GM19351 (cell line): ENCODE measurements around the gene VRK2.
"Not testable (repeated sequence)": the region's sequence is repeated elsewhere in the genome, so short reads cannot be mapped to it uniquely, and the experiment has no call there.

Source experiments
- ATAC-seq: cut with Tn5 transposase; IDR thresholded peaks from one replicate; pipeline ENCODE4 v1.9.1; 2021; ENCODE audit warnings: mild to moderate bottlenecking, moderate library complexity; ENCODE audit not compliant: unreplicated experiment

VRK2 gene

GRCh38 chr2:58156780-58157179 is 110.2 kb downstream of the VRK2 start:
- no peak for ATAC-seq

- no peak for ATAC-seq
Measured at GRCh38 chr2:58157754-58158153, 111.1 kb downstream of the VRK2 start.

GRCh38 chr2:58158481-58158880 is 111.9 kb downstream of the VRK2 start:
- no peak for ATAC-seq

GRCh38 chr2:58163913-58164312 is 117.3 kb downstream of the VRK2 start:
- no peak for ATAC-seq

GRCh38 chr2:58168130-58168529 is 121.5 kb downstream of the VRK2 start:
- ATAC-seq: not testable (repeated sequence)

GRCh38 chr2:58169845-58170244 is 123.2 kb downstream of the VRK2 start:
- ATAC-seq: not testable (repeated sequence)

GRCh38 chr2:58170334-58170933 is 123.8 kb downstream of the VRK2 start:
- not testable (repeated sequence) for ATAC-seq

- ATAC-seq: not testable (repeated sequence)
Measured at GRCh38 chr2:58171831-58172230, 125.2 kb downstream of the VRK2 start.

- not testable (repeated sequence) for ATAC-seq
Measured at GRCh38 chr2:58177187-58177586, 130.6 kb downstream of the VRK2 start.

GRCh38 chr2:58180175-58180574 is 133.6 kb downstream of the VRK2 start:
- ATAC-seq: not testable (repeated sequence)

GRCh38 chr2:58180635-58181034 is 134.0 kb downstream of the VRK2 start:
- ATAC-seq: no peak

- ATAC-seq: no peak
Measured at GRCh38 chr2:58182527-58182926, 135.9 kb downstream of the VRK2 start.

GRCh38 chr2:58186501-58186900 is 139.9 kb downstream of the VRK2 start:
- no peak for ATAC-seq

GRCh38 chr2:58187022-58187421 is 140.4 kb downstream of the VRK2 start:
- not testable (repeated sequence) for ATAC-seq

GRCh38 chr2:58194458-58194857 is 147.9 kb downstream of the VRK2 start:
- no peak for ATAC-seq

- ATAC-seq: no peak
Measured at GRCh38 chr2:58195662-58196061, 149.1 kb downstream of the VRK2 start.

- ATAC-seq: no peak
Measured at GRCh38 chr2:58197894-58198293, 151.3 kb downstream of the VRK2 start.

GRCh38 chr2:58202404-58202803 is 155.8 kb downstream of the VRK2 start:
- ATAC-seq: no peak

GRCh38 chr2:58203018-58203417 is 156.4 kb downstream of the VRK2 start:
- no peak for ATAC-seq

- ATAC-seq: no peak
Measured at GRCh38 chr2:58204195-58204959, 157.8 kb downstream of the VRK2 start.

- no peak for ATAC-seq
Measured at GRCh38 chr2:58206785-58207184, 160.2 kb downstream of the VRK2 start.

- ATAC-seq: no peak
Measured at GRCh38 chr2:58207189-58207588, 160.6 kb downstream of the VRK2 start.
